Measurements from ENCODE around the gene KRT76.

The KRT76 gene

DNA sequence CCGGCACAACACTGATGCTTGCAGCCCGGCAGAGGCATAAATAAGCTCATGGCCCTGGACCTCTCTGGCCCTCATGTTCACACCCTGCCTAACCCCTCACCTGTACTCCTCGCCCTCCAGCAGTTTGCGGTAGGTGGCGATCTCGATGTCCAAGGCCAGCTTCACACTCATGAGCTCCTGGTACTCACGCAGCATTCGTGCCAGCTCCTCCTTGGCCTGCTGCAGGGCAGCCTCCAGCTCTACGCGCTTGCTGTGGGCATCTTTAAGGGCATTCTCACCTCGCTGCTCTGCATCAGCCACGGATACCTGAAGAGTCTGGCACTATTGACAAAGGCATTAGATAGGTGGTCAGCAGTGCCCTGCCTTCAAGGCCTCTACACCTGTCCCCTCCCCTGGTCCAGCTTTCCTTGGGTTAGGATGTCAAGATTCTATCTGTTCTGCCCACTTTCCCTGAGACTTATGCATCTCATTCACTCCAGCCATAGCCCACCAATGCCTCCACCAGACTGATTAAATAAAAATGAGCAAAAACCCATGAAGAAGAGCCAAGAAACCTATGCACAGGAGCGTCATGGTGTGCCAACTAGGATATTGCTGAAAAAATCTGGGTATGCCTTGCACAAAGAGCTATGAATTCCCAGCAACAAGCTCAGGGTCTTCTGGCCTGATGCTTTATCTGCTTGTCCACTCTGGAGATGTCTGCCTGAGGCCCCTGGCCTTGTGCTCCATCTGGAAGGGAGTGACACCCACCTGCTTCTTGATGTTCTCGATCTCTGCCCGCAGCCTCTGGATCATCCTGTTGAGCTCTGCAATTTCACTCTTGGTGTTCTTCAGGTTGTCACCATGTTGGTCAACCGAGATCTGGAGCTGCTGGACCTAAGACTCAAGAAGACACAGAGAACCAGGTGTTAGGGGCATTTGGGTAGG lies 30.7 kb upstream of the KRT76 start:
- DNase-seq (ENCODE audit: low read depth in 1 of 2, low spot score in 1 of 2), result no peak
- H3K4me3 ChIP-seq (replicated peaks; ENCODE audit: insufficient read depth, low read length), result no peak overlapping the region
- no peaks in the 10 kb centered on the region for H3K27me3 ChIP-seq (ENCODE audit: insufficient read depth, poor library complexity, severe bottlenecking)
- no peak for TF ChIP-seq POLR2AphosphoS5 (IDR thresholded peaks at IDR 0.05; ENCODE audit: low read depth)
- TF ChIP-seq, protein P1, sequence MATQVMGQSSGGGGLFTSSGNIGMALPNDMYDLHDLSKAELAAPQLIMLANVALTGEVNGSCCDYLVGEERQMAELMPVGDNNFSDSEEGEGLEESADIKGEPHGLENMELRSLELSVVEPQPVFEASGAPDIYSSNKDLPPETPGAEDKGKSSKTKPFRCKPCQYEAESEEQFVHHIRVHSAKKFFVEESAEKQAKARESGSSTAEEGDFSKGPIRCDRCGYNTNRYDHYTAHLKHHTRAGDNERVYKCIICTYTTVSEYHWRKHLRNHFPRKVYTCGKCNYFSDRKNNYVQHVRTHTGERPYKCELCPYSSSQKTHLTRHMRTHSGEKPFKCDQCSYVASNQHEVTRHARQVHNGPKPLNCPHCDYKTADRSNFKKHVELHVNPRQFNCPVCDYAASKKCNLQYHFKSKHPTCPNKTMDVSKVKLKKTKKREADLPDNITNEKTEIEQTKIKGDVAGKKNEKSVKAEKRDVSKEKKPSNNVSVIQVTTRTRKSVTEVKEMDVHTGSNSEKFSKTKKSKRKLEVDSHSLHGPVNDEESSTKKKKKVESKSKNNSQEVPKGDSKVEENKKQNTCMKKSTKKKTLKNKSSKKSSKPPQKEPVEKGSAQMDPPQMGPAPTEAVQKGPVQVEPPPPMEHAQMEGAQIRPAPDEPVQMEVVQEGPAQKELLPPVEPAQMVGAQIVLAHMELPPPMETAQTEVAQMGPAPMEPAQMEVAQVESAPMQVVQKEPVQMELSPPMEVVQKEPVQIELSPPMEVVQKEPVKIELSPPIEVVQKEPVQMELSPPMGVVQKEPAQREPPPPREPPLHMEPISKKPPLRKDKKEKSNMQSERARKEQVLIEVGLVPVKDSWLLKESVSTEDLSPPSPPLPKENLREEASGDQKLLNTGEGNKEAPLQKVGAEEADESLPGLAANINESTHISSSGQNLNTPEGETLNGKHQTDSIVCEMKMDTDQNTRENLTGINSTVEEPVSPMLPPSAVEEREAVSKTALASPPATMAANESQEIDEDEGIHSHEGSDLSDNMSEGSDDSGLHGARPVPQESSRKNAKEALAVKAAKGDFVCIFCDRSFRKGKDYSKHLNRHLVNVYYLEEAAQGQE (IDR thresholded peaks at IDR 0.05; ENCODE audit: insufficient replicate concordance, low read depth), result no peak
- no peak for TF ChIP-seq GABPA (IDR thresholded peaks at IDR 0.05; ENCODE audit: low read depth)
- TF ChIP-seq SPI1 (IDR thresholded peaks at IDR 0.05; ENCODE audit: borderline replicate concordance, low read depth), result no peak
- TF ChIP-seq, protein P2, sequence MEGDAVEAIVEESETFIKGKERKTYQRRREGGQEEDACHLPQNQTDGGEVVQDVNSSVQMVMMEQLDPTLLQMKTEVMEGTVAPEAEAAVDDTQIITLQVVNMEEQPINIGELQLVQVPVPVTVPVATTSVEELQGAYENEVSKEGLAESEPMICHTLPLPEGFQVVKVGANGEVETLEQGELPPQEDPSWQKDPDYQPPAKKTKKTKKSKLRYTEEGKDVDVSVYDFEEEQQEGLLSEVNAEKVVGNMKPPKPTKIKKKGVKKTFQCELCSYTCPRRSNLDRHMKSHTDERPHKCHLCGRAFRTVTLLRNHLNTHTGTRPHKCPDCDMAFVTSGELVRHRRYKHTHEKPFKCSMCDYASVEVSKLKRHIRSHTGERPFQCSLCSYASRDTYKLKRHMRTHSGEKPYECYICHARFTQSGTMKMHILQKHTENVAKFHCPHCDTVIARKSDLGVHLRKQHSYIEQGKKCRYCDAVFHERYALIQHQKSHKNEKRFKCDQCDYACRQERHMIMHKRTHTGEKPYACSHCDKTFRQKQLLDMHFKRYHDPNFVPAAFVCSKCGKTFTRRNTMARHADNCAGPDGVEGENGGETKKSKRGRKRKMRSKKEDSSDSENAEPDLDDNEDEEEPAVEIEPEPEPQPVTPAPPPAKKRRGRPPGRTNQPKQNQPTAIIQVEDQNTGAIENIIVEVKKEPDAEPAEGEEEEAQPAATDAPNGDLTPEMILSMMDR (IDR thresholded peaks at IDR 0.05; ENCODE audit: insufficient read depth, low read length), result no peak
- H3K27ac ChIP-seq (replicated peaks), result no peak overlapping the region

DNA sequence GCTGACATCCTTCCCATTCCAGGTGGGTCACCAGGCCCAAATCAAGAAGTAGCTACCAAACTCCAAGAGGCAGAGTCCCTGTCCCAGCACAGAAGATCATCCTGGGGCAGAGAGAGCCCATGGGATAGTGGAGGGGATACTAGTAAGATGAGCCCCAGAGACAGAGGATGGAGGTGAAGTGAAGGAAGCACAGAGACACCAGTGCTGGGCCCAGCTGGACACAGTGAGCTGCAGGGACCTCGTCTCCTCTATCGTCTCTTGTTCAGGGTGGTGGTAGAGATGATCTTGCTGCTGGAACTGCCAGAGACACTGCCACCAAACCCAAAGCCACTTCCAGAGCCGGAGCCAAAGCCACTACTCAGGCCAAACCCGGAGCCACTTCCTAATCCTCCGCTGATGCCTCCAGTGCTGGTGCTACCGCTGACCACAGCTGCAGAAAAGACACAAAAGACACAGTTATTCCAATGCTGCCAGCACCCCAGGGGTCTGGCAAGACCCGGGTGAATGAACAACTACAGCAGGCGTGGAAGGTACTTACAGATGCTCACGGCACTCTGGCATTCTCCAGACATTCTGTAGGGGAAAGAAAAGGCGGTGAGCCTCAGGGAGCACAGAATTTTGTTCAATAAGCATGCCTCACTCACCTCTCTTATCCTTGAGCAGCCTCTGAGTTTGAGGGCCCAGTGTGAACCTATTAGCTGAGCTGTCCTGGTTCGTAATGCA lies 29.8 kb upstream of the KRT76 start:
- TF ChIP-seq GABPA (IDR thresholded peaks at IDR 0.05; ENCODE audit: low read depth) (no peak), POLR2AphosphoS5 (IDR thresholded peaks at IDR 0.05; ENCODE audit: low read depth) (no peak), SPI1 (IDR thresholded peaks at IDR 0.05; ENCODE audit: borderline replicate concordance, low read depth) (no peak)
- TF ChIP-seq, protein P2 (IDR thresholded peaks at IDR 0.05; ENCODE audit: insufficient read depth, low read length), result no peak
- TF ChIP-seq, protein P1 (IDR thresholded peaks at IDR 0.05; ENCODE audit: insufficient replicate concordance, low read depth), result no peak
- Histone ChIP-seq H3K27me3 (ENCODE audit: insufficient read depth, poor library complexity, severe bottlenecking) (no peaks in the 10 kb centered on the region), H3K4me3 (replicated peaks; ENCODE audit: insufficient read depth, low read length) (no peak overlapping the region), H3K27ac (replicated peaks) (no peak overlapping the region)
- no peak for DNase-seq (ENCODE audit: low read depth in 1 of 2, low spot score in 1 of 2)

DNA sequence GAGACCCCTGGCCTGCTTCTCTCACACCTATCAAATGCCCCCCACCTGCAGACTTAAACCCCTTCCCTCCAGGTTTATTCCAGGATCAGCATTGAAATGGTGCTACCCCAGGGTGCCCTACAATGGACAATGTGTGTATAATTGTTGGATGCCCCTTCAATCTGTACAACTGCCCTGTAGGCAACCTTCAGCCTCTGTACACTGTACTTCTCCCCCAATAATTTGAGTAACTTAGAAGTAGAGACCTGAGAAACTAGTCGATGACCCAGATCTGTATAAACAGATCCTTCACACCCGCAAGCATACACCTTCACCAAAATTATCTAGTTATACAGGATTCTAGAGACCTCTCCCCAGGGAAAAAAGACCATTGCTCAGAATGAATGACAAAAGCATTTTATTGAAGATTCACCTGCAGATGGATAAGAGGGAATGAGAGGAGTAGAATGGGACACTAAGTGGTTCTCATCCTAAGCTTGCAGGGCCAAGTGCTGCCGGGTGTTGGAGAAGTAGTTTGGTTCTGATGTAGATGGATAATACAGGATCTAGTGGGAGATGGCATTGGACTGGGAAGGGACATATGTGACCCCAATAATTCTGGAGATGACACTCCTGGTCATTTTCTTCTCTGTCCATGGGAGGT lies 29.1 kb upstream of the KRT76 start:
- no peak for DNase-seq (ENCODE audit: low read depth in 1 of 2, low spot score in 1 of 2)
- TF ChIP-seq, protein P2 (IDR thresholded peaks at IDR 0.05; ENCODE audit: insufficient read depth, low read length), result no peak
- no peak for TF ChIP-seq POLR2AphosphoS5 (IDR thresholded peaks at IDR 0.05; ENCODE audit: low read depth)
- H3K4me3 ChIP-seq (replicated peaks; ENCODE audit: insufficient read depth, low read length), result no peak overlapping the region
- H3K27me3 ChIP-seq (ENCODE audit: insufficient read depth, poor library complexity, severe bottlenecking), result no peaks in the 10 kb centered on the region
- no peak overlapping the region for H3K27ac ChIP-seq (replicated peaks)

All from HL-60 (cell line).